HEK293 (cell line): ENCODE measurements around the gene LDLRAD4.

ENCODE experiments used
- CTCF ChIA-PET: fragments of 350-600 bp; formaldehyde crosslinking; extraction: SDS; loops from one replicate; lab custom pipeline; 2021; ENCODE audit warnings: antibody characterized with exemption; lab: Yijun Ruan, JAX
- POLR2A ChIA-PET: fragments of 300-600 bp; formaldehyde crosslinking; extraction: SDS; loops from one replicate; lab custom pipeline; 2020; ENCODE audit warnings: antibody characterized with exemption, inconsistent platforms; lab: Yijun Ruan, JAX
- H3K27ac ChIP-seq: fragments of 200-500 bp; sonication (Bioruptor generic); 2 replicates; pipeline ENCODE4 v1.5.1; 2014; ENCODE audit warnings: low read depth, low read length, control low read depth, inconsistent platforms; ENCODE audit errors: extremely low read depth
- H3K36me3 ChIP-seq, 2 experiments: fragments of 200-500 bp in 1 of 2; sonication (Bioruptor generic) in 1 of 2; 1 replicate in 1 of 2; 2 replicates in 1 of 2; pipeline ENCODE4 v1.5.1; 2014 to 2017; ENCODE audit warnings: inconsistent platforms in 2 of 2, low read length in 2 of 2; ENCODE audit not compliant: control insufficient read depth in 2 of 2, insufficient read depth in 1 of 2
- H3K4me1 ChIP-seq: fragments of 200-500 bp; sonication (Bioruptor generic); 2 replicates; pipeline ENCODE4 v1.5.1; 2014; ENCODE audit warnings: mild to moderate bottlenecking, low read length, inconsistent platforms; ENCODE audit not compliant: control insufficient read depth, insufficient read depth
- H3K4me3 ChIP-seq: 2 replicates; pipeline ENCODE4 v1.5.1; 2011; ENCODE audit warnings: low read depth, mild to moderate bottlenecking, control low read depth, low read length, moderate library complexity
- H3K9me3 ChIP-seq: fragments of 200-500 bp; sonication (Bioruptor generic); 2 replicates; pipeline ENCODE4 v1.5.1; 2014; ENCODE audit warnings: low read depth, low read length, inconsistent platforms; ENCODE audit not compliant: control insufficient read depth, insufficient read depth
- KLF16 ChIP-seq: fragments of 450-650 bp; formaldehyde crosslinking; IDR thresholded peaks from 2 replicates; pipeline ENCODE4 v1.5.1; 2017; ENCODE audit warnings: missing biosample characterization, missing genetic modification characterization
- MEIS1 ChIP-seq: sonication (generic); formaldehyde crosslinking; IDR thresholded peaks from 2 replicates; pipeline ENCODE4 v1.8.1; 2022; ENCODE audit warnings: missing genetic modification reagents, mild to moderate bottlenecking, borderline replicate concordance
- MZF1 ChIP-seq: fragments of 450-650 bp; formaldehyde crosslinking; IDR thresholded peaks from 2 replicates; pipeline ENCODE4 v1.5.1; 2017; ENCODE audit warnings: missing biosample characterization, missing genetic modification characterization, borderline replicate concordance
- PRDM10 ChIP-seq: fragments of 450-650 bp; formaldehyde crosslinking; IDR thresholded peaks from 2 replicates; pipeline ENCODE4 v1.5.1; 2016; ENCODE audit warnings: missing biosample characterization, missing genetic modification characterization
- REPIN1 ChIP-seq: fragments of 450-650 bp; formaldehyde crosslinking; IDR thresholded peaks from 2 replicates; pipeline ENCODE4 v1.5.1; 2017; ENCODE audit warnings: missing biosample characterization, missing genetic modification characterization, low read depth
- ZBTB20 ChIP-seq: fragments of 450-650 bp; formaldehyde crosslinking; IDR thresholded peaks from 2 replicates; pipeline ENCODE4 v1.5.1; 2016; ENCODE audit warnings: missing biosample characterization, missing genetic modification characterization
- ZBTB48 ChIP-seq: fragments of 450-650 bp; formaldehyde crosslinking; IDR thresholded peaks from 2 replicates; pipeline ENCODE4 v1.5.1; 2016; ENCODE audit warnings: missing biosample characterization, missing genetic modification characterization
- ZEB2 ChIP-seq: fragments of 450-650 bp; formaldehyde crosslinking; IDR thresholded peaks from 2 replicates; pipeline ENCODE4 v1.5.1; 2016; ENCODE audit warnings: missing biosample characterization, missing genetic modification characterization
- ZFHX2 ChIP-seq: fragments of 450-650 bp; formaldehyde crosslinking; conservative IDR thresholded peaks from 2 replicates; pipeline ENCODE4 v1.5.1; 2016; ENCODE audit warnings: missing biosample characterization, missing genetic modification characterization
- ZFP41 ChIP-seq: fragments of 450-650 bp; formaldehyde crosslinking; IDR thresholded peaks from 2 replicates; pipeline ENCODE4 v1.5.1; 2016; ENCODE audit warnings: missing biosample characterization, missing genetic modification characterization, borderline replicate concordance
- ZNF184 ChIP-seq: fragments of 450-650 bp; IDR thresholded peaks from 2 replicates; pipeline ENCODE4 v1.5.1; 2018; ENCODE audit warnings: missing biosample characterization, mild to moderate bottlenecking, missing genetic modification characterization
- ZNF354C ChIP-seq: fragments of 450-650 bp; formaldehyde crosslinking; IDR thresholded peaks from 2 replicates; pipeline ENCODE4 v1.5.1; 2016; ENCODE audit warnings: missing biosample characterization, missing genetic modification characterization, low read depth, borderline replicate concordance
- ZNF362 ChIP-seq: fragments of 450-650 bp; formaldehyde crosslinking; IDR thresholded peaks from 2 replicates; pipeline ENCODE4 v1.5.1; 2016; ENCODE audit warnings: missing biosample characterization, missing genetic modification characterization
- ZNF37A ChIP-seq: fragments of 450-650 bp; IDR thresholded peaks from 2 replicates; pipeline ENCODE4 v1.5.1; 2018; ENCODE audit warnings: missing biosample characterization, missing genetic modification characterization
- ZNF404 ChIP-seq: fragments of 450-650 bp; formaldehyde crosslinking; IDR thresholded peaks from 2 replicates; pipeline ENCODE4 v1.5.1; 2017; ENCODE audit warnings: missing biosample characterization, missing genetic modification characterization
- ZNF423 ChIP-seq: fragments of 450-650 bp; formaldehyde crosslinking; IDR thresholded peaks from 2 replicates; pipeline ENCODE4 v1.5.1; 2016; ENCODE audit warnings: missing biosample characterization, missing genetic modification characterization
- ZNF610 ChIP-seq: fragments of 450-650 bp; formaldehyde crosslinking; IDR thresholded peaks from 2 replicates; pipeline ENCODE4 v1.5.1; 2016; ENCODE audit warnings: missing biosample characterization, missing genetic modification characterization, borderline replicate concordance
- ZNF654 ChIP-seq: fragments of 450-650 bp; formaldehyde crosslinking; IDR thresholded peaks from 2 replicates; pipeline ENCODE4 v1.5.1; 2016; ENCODE audit warnings: low read depth, missing biosample characterization, missing genetic modification characterization
- ZNF677 ChIP-seq: fragments of 450-650 bp; IDR thresholded peaks from 2 replicates; pipeline ENCODE4 v1.5.0; 2018; ENCODE audit warnings: missing biosample characterization, mild to moderate bottlenecking, missing genetic modification characterization, moderate library complexity
- ZNF704 ChIP-seq: fragments of 450-650 bp; formaldehyde crosslinking; IDR thresholded peaks from 2 replicates; pipeline ENCODE4 v1.5.1; 2016; ENCODE audit warnings: missing biosample characterization, missing genetic modification characterization
- ZNF707 ChIP-seq: fragments of 450-650 bp; formaldehyde crosslinking; IDR thresholded peaks from 2 replicates; pipeline ENCODE4 v1.5.1; 2016; ENCODE audit warnings: missing biosample characterization, missing genetic modification characterization
- ZNF830 ChIP-seq: fragments of 450-650 bp; IDR thresholded peaks from 2 replicates; pipeline ENCODE4 v1.5.0; 2018; ENCODE audit warnings: missing biosample characterization, missing genetic modification characterization, low read depth, mild to moderate bottlenecking, moderate library complexity

LDLRAD4 gene

GRCh38 chr18:13231151-13231550, 12.6 kb downstream of the LDLRAD4 start:
- TF ChIP-seq ZNF707 (tag by site-specific recombination) (no peak), ZNF423 (tag by site-specific recombination) (no peak), ZBTB20 (tag by site-specific recombination) (no peak), ZFP41 (no peak), MZF1 (no peak), ZNF704 (tag by site-specific recombination) (no peak), REPIN1 (no peak), ZEB2 (tag by site-specific recombination) (no peak), ZFHX2 (tag by site-specific recombination) (no peak), MEIS1 (CRISPR knock-in tag) (no peak), PRDM10 (tag by site-specific recombination) (no peak), ZNF184 (no peak), ZNF610 (tag by site-specific recombination) (no peak), KLF16 (tag by site-specific recombination) (no peak), ZNF354C (tag by site-specific recombination) (no peak), ZNF404 (tag by site-specific recombination) (no peak)
- TF ChIP-seq, all 188 proteins: peak for 0
- ChIA-PET CTCF (no interaction called here), POLR2A (interaction anchor here (1.6 kb wide), 1 partner anchor 8 kb away, joined by 4 read pairs; no protein-coding TSS in a partner anchor)
- Histone ChIP-seq H3K9me3 (no peaks in the 10 kb centered on the region), H3K27ac (no peak overlapping the region), H3K4me3 (no peak overlapping the region), H3K36me3 (no peaks in the 10 kb centered on the region), H3K4me1 (no peaks in the 10 kb centered on the region; the same call in 1 of the 2 replicates)

- H3K9me3 ChIP-seq = no peaks in the 10 kb centered on the region
- POLR2A ChIA-PET = no interaction called here
- TF ChIP-seq ZNF677 (no peak), ZNF37A (no peak), ZFP41 (no peak), ZNF362 (tag by site-specific recombination) (no peak), ZBTB48 (tag by site-specific recombination) (no peak), ZNF654 (tag by site-specific recombination) (no peak), ZNF830 (tag by site-specific recombination) (no peak)
- TF ChIP-seq, all 188 proteins: peak for 0
- Histone ChIP-seq H3K36me3 (no peaks in the 10 kb centered on the region), H3K4me3 (no peak overlapping the region), H3K27ac (no peak overlapping the region), H3K4me1 (no peaks in the 10 kb centered on the region; the same call in 1 of the 2 replicates)
- CTCF ChIA-PET = interaction anchor here (0.6 kb wide), 1 partner anchor 130 kb away, joined by 4 read pairs; no protein-coding TSS in a partner anchor
These were observed 13.7 kb downstream of the LDLRAD4 start for GRCh38 chr18:13232086-13232917.
